ENCODE measurements around the gene TEX2. TPM values are rescaled to one million over a fixed set of nuclear protein-coding genes. Genes with fewer than 3 reads are reported as not detected.

Gene TEX2
- total and polyA plus RNA-seq, 9 of the 15 experiments (the other 6 are each of a cell fraction or from before 2014, with no cell fraction given) = 4.1 to 27.6 (median 19.3) TPM

GRCh38 chr17:64309021-64309420 is 46.0 kb upstream of the TEX2 start:
- TF ChIP-seq MYBL2 (IDR thresholded peaks at IDR 0.05; ENCODE audit: low read depth) (no peak), MYBL2 (CRISPR knock-in tag; IDR thresholded peaks at IDR 0.05; ENCODE audit: borderline replicate concordance) (no peak), SIX5 (IDR thresholded peaks at IDR 0.05; ENCODE audit: borderline replicate concordance in 1 of 2, insufficient read depth in 1 of 2, low read depth in 1 of 2, low read length in 2 of 2) (no peak), TEAD1 (CRISPR knock-in tag; IDR thresholded peaks at IDR 0.05) (no peak), PHF20 (IDR thresholded peaks at IDR 0.05; ENCODE audit: partially characterized antibody) (no peak), ZNF3 (CRISPR knock-in tag; IDR thresholded peaks at IDR 0.05) (no peak)
- TF ChIP-seq, protein P1, sequence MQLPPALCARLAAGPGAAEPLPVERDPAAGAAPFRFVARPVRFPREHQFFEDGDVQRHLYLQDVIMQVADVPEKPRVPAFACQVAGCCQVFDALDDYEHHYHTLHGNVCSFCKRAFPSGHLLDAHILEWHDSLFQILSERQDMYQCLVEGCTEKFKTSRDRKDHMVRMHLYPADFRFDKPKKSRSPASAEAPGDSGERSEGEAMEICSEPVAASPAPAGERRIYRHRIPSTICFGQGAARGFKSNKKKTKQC (CRISPR knock-in tag; IDR thresholded peaks at IDR 0.05) = no peak
- Histone ChIP-seq H2AFZ (ENCODE audit: low read depth, low read length) (no peak overlapping the region), H3K9me3 (replicated peaks; ENCODE audit: control insufficient read depth, insufficient read depth, low read depth, low read length) (no peaks in the 10 kb centered on the region), H3K79me2 (ENCODE audit: control insufficient read depth, insufficient read depth, low read length) (no peaks in the 10 kb centered on the region), H3K4me1 (replicated peaks in 1 of 2; ENCODE audit: control insufficient read depth in 2 of 2, insufficient read depth in 2 of 2, low read length in 2 of 2) (no peaks in the 10 kb centered on the region; a peak in 2 of 5 replicates), H3K27me3 (ENCODE audit: control insufficient read depth in 2 of 2, insufficient read depth in 2 of 2, low read length in 2 of 2) (no peaks in the 10 kb centered on the region), H4K20me1 (replicated peaks; ENCODE audit: control insufficient read depth, insufficient read depth, low read length) (no peaks in the 10 kb centered on the region), H3K36me3 (ENCODE audit: control insufficient read depth, insufficient read depth, low read length) (no peaks in the 10 kb centered on the region), H3K9me1 (ENCODE audit: control insufficient read depth, insufficient read depth, low read length) (no peaks in the 10 kb centered on the region), H3K27ac (ENCODE audit: extremely low read depth, low read depth, low read length) (no peak overlapping the region), H3K4me2 (ENCODE audit: insufficient read depth, low read length) (no peak overlapping the region), H3K9ac (ENCODE audit: insufficient read depth in 1 of 2, low read depth in 2 of 2, low read length in 2 of 2) (no peak overlapping the region), H3K4me3 (no peak overlapping the region)
- 10% methylated on average over 2 of the region's 2 CpGs for WGBS (ENCODE audit: insufficient coverage, low coverage, missing lambda C conversion rate)
- BruUV-seq (replicated peaks) = no TSS peak
- in situ Hi-C loops (cut with MboI) = loop anchor here (5.0 to 25.0 kb wide), 2 partner anchors 183 to 653 kb away; no protein-coding TSS in a partner anchor
- ChIA-PET CTCF (ENCODE audit: low intra/inter-chr PET ratio) (no interaction called here), POLR2A (interaction anchor here (1.1 kb wide), 1 partner anchor 10 kb away, joined by 3 read pairs; no protein-coding TSS in a partner anchor)
- DNase-seq (ENCODE audit: extremely low read depth in 1 of 4, low spot score in 3 of 4) = no peak
- no peak for FAIRE-seq
- ATAC-seq = no peak
- intact Hi-C loops (cut with micrococcal nuclease) = loop anchor here (5.0 to 10.0 kb wide), 2 partner anchors 338 to 886 kb away; no protein-coding TSS in a partner anchor
